GM12865 (cell line): ENCODE data around the gene MEIKIN.

Source experiments
- DNase-seq: peaks from one replicate; pipeline ENCODE4 v3.0.0; 2010; ENCODE audit warnings: low read depth
- H3K4me3 ChIP-seq: 2 replicates; pipeline ENCODE4 v1.5.1; 2011; ENCODE audit warnings: mild to moderate bottlenecking, low read depth, low read length, control low read depth
- TF ChIP-seq, protein P1 (sequence below): IDR thresholded peaks from 2 replicates; pipeline ENCODE4 v1.5.1; 2011; ENCODE audit warnings: low read length, control low read depth, low read depth, inconsistent platforms; ENCODE audit not compliant: insufficient read depth; ENCODE audit errors: missing control alignments

MEIKIN gene

DNA sequence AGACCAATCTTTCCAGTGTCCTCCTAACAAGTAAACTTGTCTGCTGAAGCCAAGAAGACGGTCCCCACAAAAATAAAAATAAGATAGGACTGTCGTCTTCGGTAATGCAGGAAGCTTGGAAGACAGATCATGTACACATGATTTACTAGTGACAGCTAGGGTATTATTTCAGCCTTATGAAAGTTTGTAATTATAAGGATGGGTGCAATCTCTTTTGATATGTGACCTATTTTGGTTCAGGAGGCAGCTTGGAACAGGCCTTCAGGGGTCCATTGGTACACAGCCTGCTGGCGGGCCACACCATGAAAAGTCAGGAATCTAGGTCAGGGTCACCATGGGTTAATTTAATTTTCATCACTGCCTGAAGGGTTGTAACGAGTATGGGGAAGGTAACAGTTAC is 13.7 kb upstream of the MEIKIN start:
- H3K4me3 ChIP-seq: no peak overlapping the region
- TF ChIP-seq, protein P1, sequence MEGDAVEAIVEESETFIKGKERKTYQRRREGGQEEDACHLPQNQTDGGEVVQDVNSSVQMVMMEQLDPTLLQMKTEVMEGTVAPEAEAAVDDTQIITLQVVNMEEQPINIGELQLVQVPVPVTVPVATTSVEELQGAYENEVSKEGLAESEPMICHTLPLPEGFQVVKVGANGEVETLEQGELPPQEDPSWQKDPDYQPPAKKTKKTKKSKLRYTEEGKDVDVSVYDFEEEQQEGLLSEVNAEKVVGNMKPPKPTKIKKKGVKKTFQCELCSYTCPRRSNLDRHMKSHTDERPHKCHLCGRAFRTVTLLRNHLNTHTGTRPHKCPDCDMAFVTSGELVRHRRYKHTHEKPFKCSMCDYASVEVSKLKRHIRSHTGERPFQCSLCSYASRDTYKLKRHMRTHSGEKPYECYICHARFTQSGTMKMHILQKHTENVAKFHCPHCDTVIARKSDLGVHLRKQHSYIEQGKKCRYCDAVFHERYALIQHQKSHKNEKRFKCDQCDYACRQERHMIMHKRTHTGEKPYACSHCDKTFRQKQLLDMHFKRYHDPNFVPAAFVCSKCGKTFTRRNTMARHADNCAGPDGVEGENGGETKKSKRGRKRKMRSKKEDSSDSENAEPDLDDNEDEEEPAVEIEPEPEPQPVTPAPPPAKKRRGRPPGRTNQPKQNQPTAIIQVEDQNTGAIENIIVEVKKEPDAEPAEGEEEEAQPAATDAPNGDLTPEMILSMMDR: no peak
- no peak for DNase-seq

DNA sequence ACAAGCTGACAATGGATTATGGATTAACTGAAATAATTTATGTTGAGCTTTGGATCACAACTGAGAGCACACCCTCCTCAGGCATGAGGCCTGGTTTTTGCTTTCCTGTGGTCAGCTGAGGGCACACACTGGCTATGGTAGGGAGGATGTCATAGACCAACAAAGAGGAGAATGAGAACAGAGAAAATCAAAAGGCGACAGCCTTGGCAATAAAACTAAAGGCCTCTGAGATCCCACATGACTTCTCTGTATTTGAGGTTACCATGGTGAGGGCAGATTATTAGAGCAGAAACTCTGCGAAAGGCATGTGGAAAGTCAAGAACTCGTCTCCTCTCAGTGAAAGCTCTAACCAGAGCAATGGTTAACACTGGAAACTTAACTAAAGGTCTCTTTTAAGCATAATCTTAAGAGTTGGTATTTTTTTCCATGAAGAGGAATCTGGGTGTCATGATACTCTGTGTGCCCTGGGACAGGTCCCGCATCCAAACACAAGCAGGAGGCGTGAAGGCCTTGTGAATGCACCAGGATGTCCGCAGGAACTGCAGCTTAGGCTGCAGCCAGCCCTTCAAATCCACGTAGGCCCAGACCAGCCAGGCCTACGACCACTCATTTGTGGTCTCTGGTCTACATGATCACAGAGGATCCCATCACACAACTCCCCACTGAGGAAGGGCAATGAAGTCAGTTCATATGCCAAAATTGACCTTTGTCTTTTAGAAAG is 12.4 kb upstream of the MEIKIN start:
- DNase-seq: no peak
- TF ChIP-seq, protein P1: no peak
- H3K4me3 ChIP-seq: no peak overlapping the region

DNA sequence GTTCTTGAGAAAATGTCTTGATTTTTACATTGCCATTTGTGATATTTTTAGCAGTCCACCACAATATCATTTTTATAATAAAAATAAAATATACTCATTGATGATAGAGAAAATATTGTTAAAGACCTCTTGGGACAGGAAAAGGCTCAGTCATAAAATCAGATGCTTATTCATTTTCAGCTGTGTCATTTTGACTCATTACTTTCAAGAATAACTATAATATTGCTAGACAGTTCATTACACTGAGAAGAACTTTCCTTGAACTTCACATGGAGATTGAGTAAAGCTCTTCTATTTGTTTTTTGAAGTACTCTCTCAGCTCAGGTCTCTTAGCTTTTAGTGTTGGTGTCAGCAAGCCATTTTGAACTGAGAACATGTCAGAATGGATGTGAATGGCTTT is 8.5 kb upstream of the MEIKIN start:
- H3K4me3 ChIP-seq: no peak overlapping the region
- TF ChIP-seq, protein P1: no peak
- no peak for DNase-seq

DNA sequence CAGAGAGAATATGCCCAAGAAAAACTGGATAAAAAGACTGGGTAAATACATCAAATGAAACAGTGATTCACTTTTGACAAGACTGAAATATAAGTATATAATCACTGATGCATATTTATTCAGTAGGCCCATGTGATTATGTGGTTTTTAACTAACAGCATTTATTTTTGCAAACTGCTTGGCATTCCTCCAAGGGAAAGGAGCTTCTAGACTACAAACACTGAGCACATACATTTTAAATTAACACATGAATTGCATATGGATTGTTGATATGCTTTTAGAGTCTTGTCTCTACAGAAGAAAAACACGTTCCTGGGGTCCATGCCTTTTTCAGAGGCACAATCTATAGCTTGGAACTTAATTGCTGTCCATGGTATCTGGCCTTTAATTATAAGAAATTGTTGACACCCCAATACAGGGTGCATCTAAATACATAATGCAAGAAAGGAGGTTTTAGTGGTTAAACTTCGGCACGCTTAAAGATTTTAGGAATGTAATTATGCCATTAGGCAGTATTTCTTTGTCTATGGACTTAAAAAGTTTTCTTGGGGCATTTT is 6.9 kb upstream of the MEIKIN start:
- TF ChIP-seq, protein P1: no peak
- no peak overlapping the region for H3K4me3 ChIP-seq
- DNase-seq: no peak

DNA sequence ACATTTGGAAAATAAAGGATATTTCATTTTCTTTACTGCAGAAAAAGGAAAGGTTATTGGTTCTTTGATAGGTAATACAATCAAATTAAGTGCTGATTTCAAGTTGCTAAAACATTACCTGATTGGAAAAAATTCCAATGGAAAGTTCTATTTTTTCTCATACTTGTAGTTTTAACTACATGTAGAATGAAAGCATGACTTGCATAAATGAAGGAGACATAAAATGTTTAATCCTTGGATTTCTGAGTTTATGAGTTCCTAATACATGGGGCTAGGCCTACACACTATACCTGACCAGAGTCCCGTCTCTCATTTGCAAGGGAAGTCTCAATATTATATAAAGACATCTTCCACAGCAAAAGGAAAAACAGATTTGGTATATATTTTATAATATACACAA is 5.2 kb upstream of the MEIKIN start:
- DNase-seq: no peak
- H3K4me3 ChIP-seq: no peak overlapping the region
- TF ChIP-seq, protein P1: no peak

DNA sequence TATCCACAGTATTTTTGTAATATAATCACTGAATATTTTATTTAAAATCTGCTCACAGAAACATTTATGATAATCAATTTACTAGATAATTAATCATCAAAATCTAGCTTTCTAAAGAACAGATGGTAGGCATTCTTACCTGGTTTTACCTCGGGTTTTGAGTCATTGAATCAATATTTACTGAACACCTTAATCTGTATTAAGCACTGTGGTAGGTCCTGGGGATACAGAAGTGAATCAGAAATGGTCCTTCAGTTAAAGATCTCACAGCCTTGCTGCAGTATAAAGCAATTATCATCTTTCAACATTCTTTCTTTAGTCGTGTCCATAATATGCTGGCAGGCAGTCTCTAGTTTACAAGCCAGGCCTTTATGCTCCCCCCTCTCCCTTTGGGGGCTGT is 2.0 kb upstream of the MEIKIN start:
- DNase-seq: no peak
- no peak overlapping the region for H3K4me3 ChIP-seq
- TF ChIP-seq, protein P1: no peak
